ENCODE data around the gene MTG2.

GRCh38 chr20:62151225-62151624 lies 31.6 kb upstream of the MTG2 start:
- TF ChIP-seq CTCF (IDR thresholded peaks at IDR 0.05) (no peak), RAD21 (IDR thresholded peaks at IDR 0.05; ENCODE audit: low read length) (no peak), RFX5 (IDR thresholded peaks at IDR 0.05; ENCODE audit: low read length) (no peak), EZH2phosphoT487 (IDR thresholded peaks at IDR 0.05; ENCODE audit: borderline replicate concordance, low read depth) (no peak), RCOR1 (IDR thresholded peaks at IDR 0.05; ENCODE audit: low read length) (no peak), FOXM1 (IDR thresholded peaks at IDR 0.05; ENCODE audit: low read depth) (no peak), FOSL2 (IDR thresholded peaks at IDR 0.05; ENCODE audit: borderline replicate concordance, low read depth) (no peak), REST (IDR thresholded peaks at IDR 0.05; ENCODE audit: low read depth, low read length) (no peak), GABPA (IDR thresholded peaks at IDR 0.05; ENCODE audit: low read depth) (no peak), SIN3A (IDR thresholded peaks at IDR 0.05; ENCODE audit: borderline replicate concordance, low read depth, low read length) (no peak), TAF1 (IDR thresholded peaks at IDR 0.05; ENCODE audit: borderline replicate concordance, low read depth, low read length) (no peak), TEAD4 (IDR thresholded peaks at IDR 0.05; ENCODE audit: borderline replicate concordance, insufficient read depth) (no peak)
